K562 (cell line): Measurements from ENCODE around the gene GPC3. TPM values are rescaled to one million over a fixed set of nuclear protein-coding genes. Genes with fewer than 3 reads are reported as not detected.

Experiments used
- ATAC-seq: fragments of 200-7000 bp; cut with Tn5 transposase; 3 replicates; pipeline ENCODE4 v1.9.1; 2020; ENCODE audit warnings: moderate library complexity
- BruUV-seq: library from RNA; stranded (reverse); fragments of 400-500 nt; replicated peaks from 2 replicates; lab custom pipeline; 2021; lab: Mats Ljungman, UMichigan
- CTCF ChIA-PET: fragments of 300-600 bp; formaldehyde crosslinking; extraction: SDS; loops from one replicate; lab custom pipeline; 2021; ENCODE audit warnings: low intra/inter-chr PET ratio; lab: Yijun Ruan, JAX
- POLR2A ChIA-PET: fragments of 300-600, 350-650 bp; sonication (Branson Sonifier 250); formaldehyde crosslinking; extraction: SDS; loops from one replicate; lab custom pipeline; 2021; ENCODE audit warnings: antibody characterized with exemption, inconsistent platforms; lab: Yijun Ruan, JAX
- DNase-seq, 4 experiments: peaks; one replicate each; pipeline versions ENCODE4 v3.0.0 to v3.0.0-alpha.2; 2011 to 2018; ENCODE audit warnings: low spot score in 3 of 4, mixed read lengths in 3 of 4; ENCODE audit errors: extremely low read depth in 1 of 4
- FAIRE-seq: peaks from 2 replicates; lab custom pipeline; 2011; peaks lifted over from hg19 to GRCh38; lab: Jason Lieb, UNC
- H2AFZ ChIP-seq: 2 replicates; pipeline ENCODE4 v1.6.0; 2011; ENCODE audit warnings: low read depth, low read length, control low read depth, inconsistent platforms
- H3K27ac ChIP-seq: fragments of 200-600 bp; 3 replicates; pipeline ENCODE4 v1.8.0; 2011; ENCODE audit warnings: low read depth, mild to moderate bottlenecking, control low read depth, inconsistent platforms, low read length, moderate library complexity, mixed read lengths; ENCODE audit errors: extremely low read depth
- H3K27me3 ChIP-seq, 2 experiments: fragments of 300-600 bp in 1 of 2; 2 replicates in 1 of 2; 3 replicates in 1 of 2; pipeline versions ENCODE4 v1.6.0 to v1.8.0; 2011; ENCODE audit warnings: inconsistent platforms in 2 of 2, low read length in 2 of 2, mild to moderate bottlenecking in 1 of 2, mixed read lengths in 1 of 2, moderate library complexity in 1 of 2; ENCODE audit not compliant: control insufficient read depth in 2 of 2, insufficient read depth in 2 of 2
- H3K36me3 ChIP-seq: fragments of 300-600 bp; 3 replicates; pipeline ENCODE4 v1.8.0; 2011; ENCODE audit warnings: mild to moderate bottlenecking, low read length, inconsistent platforms; ENCODE audit not compliant: control insufficient read depth, insufficient read depth
- H3K4me1 ChIP-seq, 2 experiments: fragments of 200-600 bp in 1 of 2; replicated peaks in 1 of 2; 2 replicates in 1 of 2; 3 replicates in 1 of 2; pipeline versions ENCODE4 v1.5.1 to v1.8.0; 2011; ENCODE audit warnings: inconsistent platforms in 2 of 2, low read length in 2 of 2, mild to moderate bottlenecking in 1 of 2, mixed read lengths in 1 of 2, moderate library complexity in 1 of 2; ENCODE audit not compliant: control insufficient read depth in 2 of 2, insufficient read depth in 2 of 2
- H3K4me2 ChIP-seq: 2 replicates; pipeline ENCODE4 v1.6.1; 2011; ENCODE audit warnings: low read length, control low read depth, inconsistent platforms, mixed read lengths; ENCODE audit not compliant: insufficient read depth
- H3K4me3 ChIP-seq: fragments of 200-600 bp; sonication (generic), shearing (Covaris generic); 2 replicates; pipeline ENCODE4 v1.5.1; 2016; ENCODE audit warnings: control low read depth, inconsistent platforms
- H3K79me2 ChIP-seq: fragments of 200-600 bp; 3 replicates; pipeline ENCODE4 v1.8.0; 2011; ENCODE audit warnings: low read length, inconsistent platforms; ENCODE audit not compliant: control insufficient read depth, insufficient read depth
- H3K9ac ChIP-seq, 2 experiments: 2 replicates each; pipeline versions ENCODE4 v1.6.0 to v1.6.1; 2011; ENCODE audit warnings: low read depth in 2 of 2, low read length in 2 of 2, control low read depth in 1 of 2, inconsistent platforms in 1 of 2, mild to moderate bottlenecking in 1 of 2, mixed read lengths in 1 of 2; ENCODE audit not compliant: insufficient read depth in 1 of 2
- H3K9me1 ChIP-seq: one replicate; pipeline ENCODE4 v1.6.0; 2011; ENCODE audit warnings: inconsistent platforms, mild to moderate bottlenecking, low read length, moderate library complexity; ENCODE audit not compliant: control insufficient read depth, insufficient read depth
- H3K9me3 ChIP-seq: replicated peaks from 2 replicates; pipeline ENCODE4 v1.5.1; 2011; ENCODE audit warnings: low read depth, low read length, inconsistent platforms; ENCODE audit not compliant: control insufficient read depth, insufficient read depth
- H4K20me1 ChIP-seq: replicated peaks from 2 replicates; pipeline ENCODE4 v1.6.1; 2011; ENCODE audit warnings: low read length, inconsistent platforms, mixed read lengths; ENCODE audit not compliant: control insufficient read depth, insufficient read depth
- BCLAF1 ChIP-seq, 2 experiments: fragments of 450-650 bp in 1 of 2; IDR thresholded peaks; 2 replicates each; pipeline ENCODE4 v1.6.1; 2011 to 2017; ENCODE audit warnings: low read depth in 2 of 2, antibody characterized with exemption in 1 of 2, borderline replicate concordance in 1 of 2, low read length in 1 of 2, mild to moderate bottlenecking in 1 of 2, mixed read lengths in 1 of 2; ENCODE audit not compliant: control insufficient read depth in 1 of 2
- FOXP1 ChIP-seq: sonication (generic); formaldehyde crosslinking; IDR thresholded peaks from 2 replicates; pipeline ENCODE4 v1.8.0; 2022; ENCODE audit warnings: mild to moderate bottlenecking, missing genetic modification reagents
- GATAD2B ChIP-seq: fragments of 450-650 bp; IDR thresholded peaks from 2 replicates; pipeline ENCODE4 v1.6.1; 2017; ENCODE audit warnings: mild to moderate bottlenecking, borderline replicate concordance
- NONO ChIP-seq, 2 experiments: fragments of 200-400 bp in 1 of 2; fragments of 450-650 bp in 1 of 2; formaldehyde crosslinking in 1 of 2; IDR thresholded peaks; 2 replicates each; pipeline ENCODE4 v1.6.1; 2017; ENCODE audit warnings: low read depth in 2 of 2, mild to moderate bottlenecking in 2 of 2, moderate library complexity in 2 of 2, low read length in 1 of 2
- PHF21A ChIP-seq: fragments of 450-650 bp; IDR thresholded peaks from 2 replicates; pipeline ENCODE4 v1.6.1; 2017; ENCODE audit warnings: low read depth, borderline replicate concordance
- RBM25 ChIP-seq: fragments of 200-400 bp; formaldehyde crosslinking; IDR thresholded peaks from 2 replicates; pipeline ENCODE4 v1.6.1; 2018; ENCODE audit warnings: low read length, low read depth, moderate library complexity; ENCODE audit not compliant: severe bottlenecking
- RUNX1 ChIP-seq: sonication (generic); IDR thresholded peaks from 2 replicates; pipeline ENCODE4 v1.6.1; 2016; ENCODE audit warnings: antibody characterized with exemption, low read depth
- SRSF7 ChIP-seq: fragments of 200-400 bp; formaldehyde crosslinking; optimal IDR thresholded peaks from 2 replicates; pipeline ENCODE3; 2017; ENCODE audit warnings: mild to moderate bottlenecking, low read depth, low read length
- TAF7 ChIP-seq: fragments of 450-650 bp; IDR thresholded peaks from 2 replicates; pipeline ENCODE4 v1.6.1; 2016; ENCODE audit warnings: missing genetic modification characterization, missing compliant biosample characterization
- TSC22D4 ChIP-seq: fragments of 450-650 bp; IDR thresholded peaks from 2 replicates; pipeline ENCODE4 v1.6.1; 2016; ENCODE audit warnings: missing genetic modification characterization, missing biosample characterization, control low read depth
- ZBTB43 ChIP-seq: sonication (generic); formaldehyde crosslinking; IDR thresholded peaks from 2 replicates; pipeline ENCODE4 v1.8.0; 2023; ENCODE audit warnings: mild to moderate bottlenecking, missing genetic modification reagents
- ZNF133 ChIP-seq: fragments of 250-450 bp; sonication (Bioruptor Pico); IDR thresholded peaks from 2 replicates; pipeline ENCODE4 v1.4.0; 2020; ENCODE audit warnings: mild to moderate bottlenecking
- ZNF41 ChIP-seq: fragments of 250-450 bp; sonication (Bioruptor Pico); conservative IDR thresholded peaks from 2 replicates; pipeline ENCODE4 v1.4.0; 2020; ENCODE audit warnings: mild to moderate bottlenecking
- WGBS: fragments of 100-300 bp; shearing (Covaris generic); methylation state at CpG from one replicate; pipeline ENCODE4 v1.1.6; 2016; ENCODE audit warnings: low coverage, mixed read lengths; ENCODE audit not compliant: insufficient coverage; ENCODE audit errors: missing lambda C conversion rate; 5-methylcytosine and 5-hydroxymethylcytosine counted together
- in situ Hi-C: fragments of 300-500 bp; cut with MboI; formaldehyde crosslinking; loops from 4 replicates; pipeline ENCODE4 v1.15.0; 2018; ENCODE audit warnings: inconsistent platforms, mixed read lengths
- intact Hi-C: fragments of 100-400 bp; cut with micrococcal nuclease; formaldehyde crosslinking; loops from 2 replicates; pipeline ENCODE4 v1.14.2; 2022
- polyA plus RNA-seq, 8 experiments: library from polyadenylated mRNA; depleted of rRNA in 4 of 8; stranded (reverse) in 5 of 8; unstranded in 3 of 8; fragments of >200 nt; fragmentation: Nextera tagmentation in 2 of 8; fragmentation: Illumina TruSeq in 1 of 8; extraction: Ambion mirVana in 2 of 8; extraction: Trizol in 1 of 8; gene quantifications; 2 replicates each; pipeline versions ENCODE4 v1.2.1 to v1.2.3, GENCODE V29; 2011 to 2014; ENCODE audit warnings: inconsistent platforms in 1 of 8, missing spikeins in 1 of 8
- total RNA-seq, 7 experiments: library from RNA; depleted of rRNA in 6 of 7; stranded (reverse); fragments of >200 nt in 6 of 7; fragmentation: Illumina TruSeq in 2 of 7; extraction: Trizol in 2 of 7; gene quantifications; 2 replicates each; pipeline versions ENCODE4 v1.2.1 to v1.2.3, GENCODE V29; 2011 to 2021; ENCODE audit warnings: low replicate concordance in 1 of 7
- TF ChIP-seq, protein P1 (sequence below): fragments of 450-650 bp; formaldehyde crosslinking; IDR thresholded peaks from 2 replicates; pipeline ENCODE4 v1.4.0; 2022; ENCODE audit warnings: missing genetic modification characterization

GPC3 gene
- total and polyA plus RNA-seq, 9 of the 15 experiments (the other 6 are each of a cell fraction or from before 2014, with no cell fraction given): 0.42 TPM; not detected in 8

DNA sequence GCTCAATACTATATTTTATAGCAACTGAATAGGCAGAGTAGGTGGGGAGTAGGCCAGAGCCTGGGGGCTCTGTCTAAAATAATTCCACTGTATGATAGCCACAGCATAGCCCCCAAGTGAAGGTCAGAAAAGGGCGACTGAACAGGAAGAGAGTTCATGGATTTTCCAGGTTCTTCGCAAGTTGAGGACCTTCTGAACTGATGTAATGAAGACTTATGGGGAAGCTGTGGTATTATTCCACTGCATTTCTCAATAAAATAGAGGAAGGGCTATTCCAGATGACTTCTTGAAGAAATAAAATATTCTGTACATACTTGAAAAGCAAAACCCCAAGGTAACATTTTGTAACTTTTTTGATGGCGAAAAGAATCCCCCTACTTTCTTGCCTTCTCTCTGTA is 338.7 kb downstream of the GPC3 start:
- Histone ChIP-seq H3K9me1 (no peaks in the 10 kb centered on the region), H4K20me1 (no peaks in the 10 kb centered on the region), H2AFZ (no peak overlapping the region), H3K4me2 (no peak overlapping the region), H3K4me3 (no peak overlapping the region), H3K27me3 (no peaks in the 10 kb centered on the region), H3K27ac (no peak overlapping the region), H3K9ac (no peak overlapping the region), H3K36me3 (no peaks in the 10 kb centered on the region)
- no TSS peak for BruUV-seq
- POLR2A ChIA-PET: interaction anchor here (0.7 kb wide), 1 partner anchor 145 kb away, joined by 3 read pairs; no protein-coding TSS in a partner anchor
- WGBS: 4% methylated on average over 3 of the region's 3 CpGs
- in situ Hi-C loops (no loop called here), intact Hi-C loops (no loop called here)
- ATAC-seq (no peak), DNase-seq (no peak)
- CTCF ChIA-PET: no interaction called here
- TF ChIP-seq FOXP1 (no peak), TSC22D4 (tag) (no peak), TAF7 (tag) (no peak), GATAD2B (no peak), ZBTB43 (CRISPR knock-in tag) (no peak), ZNF133 (no peak), BCLAF1 (IDR thresholded peaks at IDR 0.05; ENCODE audit: borderline replicate concordance in 1 of 2, control insufficient read depth in 1 of 2, low read depth in 2 of 2, low read length in 1 of 2) (no peak), NONO (IDR thresholded peaks at IDR 0.05; ENCODE audit: low read depth in 2 of 2, low read length in 1 of 2) (no peak), PHF21A (no peak), RBM25 (no peak), ZNF41 (CRISPR knock-in tag) (no peak), RUNX1 (no peak), SRSF7 (no peak)
- TF ChIP-seq, protein P1, sequence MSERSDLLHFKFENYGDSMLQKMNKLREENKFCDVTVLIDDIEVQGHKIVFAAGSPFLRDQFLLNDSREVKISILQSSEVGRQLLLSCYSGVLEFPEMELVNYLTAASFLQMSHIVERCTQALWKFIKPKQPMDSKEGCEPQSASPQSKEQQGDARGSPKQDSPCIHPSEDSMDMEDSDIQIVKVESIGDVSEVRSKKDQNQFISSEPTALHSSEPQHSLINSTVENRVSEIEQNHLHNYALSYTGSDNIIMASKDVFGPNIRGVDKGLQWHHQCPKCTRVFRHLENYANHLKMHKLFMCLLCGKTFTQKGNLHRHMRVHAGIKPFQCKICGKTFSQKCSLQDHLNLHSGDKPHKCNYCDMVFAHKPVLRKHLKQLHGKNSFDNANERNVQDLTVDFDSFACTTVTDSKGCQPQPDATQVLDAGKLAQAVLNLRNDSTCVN: no peak
- TF ChIP-seq, all 486 proteins: peak for 0
- no peaks in the 10 kb centered on the region for H3K79me2 ChIP-seq
- H3K4me1 ChIP-seq: no peaks in the 10 kb centered on the region
- FAIRE-seq: no peak
- H3K9me3 ChIP-seq: no peaks in the 10 kb centered on the region
